ENCODE measurements around the gene AHNAK2.
"Not testable (repeated sequence)": the region's sequence is repeated elsewhere in the genome, so short reads cannot be mapped to it uniquely, and the experiment has no call there.

The AHNAK2 gene

DNA sequence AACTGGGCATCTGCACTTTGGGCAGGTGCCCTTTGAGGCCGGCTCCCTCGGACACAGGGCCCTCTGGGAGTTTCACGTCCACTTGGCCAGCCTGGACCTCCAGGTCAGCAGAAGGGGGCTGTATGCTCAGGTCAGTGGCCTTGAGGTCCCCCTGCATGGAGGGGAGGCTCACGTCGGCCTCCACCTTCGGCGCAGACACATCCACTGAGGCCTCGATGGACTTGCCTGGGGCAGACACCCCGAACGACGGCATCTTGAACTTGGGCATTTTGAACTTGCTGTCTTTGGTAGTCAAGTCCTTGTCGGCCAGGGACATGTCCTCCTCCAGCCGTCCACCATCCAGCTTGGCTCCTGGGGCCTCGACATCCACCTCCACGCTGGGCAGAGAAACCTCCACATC is 27.5 kb downstream of the AHNAK2 start:
- not testable (repeated sequence) for DNase-seq

DNA sequence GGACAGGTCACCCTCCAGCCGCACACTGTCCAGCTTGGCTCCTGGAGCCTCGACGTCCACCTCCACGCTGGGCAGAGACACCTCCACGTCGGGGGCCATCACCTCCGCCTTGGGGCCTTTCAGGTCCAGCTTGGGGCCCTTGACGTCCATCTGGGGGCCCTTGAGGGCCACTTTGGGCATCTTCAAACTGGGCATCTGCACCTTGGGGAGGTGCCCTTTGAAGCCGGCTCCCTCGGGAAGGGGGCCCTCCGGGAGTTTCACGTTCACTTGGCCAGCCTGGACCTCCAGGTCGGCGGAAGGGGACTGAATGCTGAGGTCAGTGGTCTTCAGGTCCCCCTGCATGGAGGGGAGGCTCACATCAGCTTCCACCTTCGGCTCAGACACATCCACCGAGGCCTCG is 28.2 kb downstream of the AHNAK2 start:
- DNase-seq: no peak

DNA sequence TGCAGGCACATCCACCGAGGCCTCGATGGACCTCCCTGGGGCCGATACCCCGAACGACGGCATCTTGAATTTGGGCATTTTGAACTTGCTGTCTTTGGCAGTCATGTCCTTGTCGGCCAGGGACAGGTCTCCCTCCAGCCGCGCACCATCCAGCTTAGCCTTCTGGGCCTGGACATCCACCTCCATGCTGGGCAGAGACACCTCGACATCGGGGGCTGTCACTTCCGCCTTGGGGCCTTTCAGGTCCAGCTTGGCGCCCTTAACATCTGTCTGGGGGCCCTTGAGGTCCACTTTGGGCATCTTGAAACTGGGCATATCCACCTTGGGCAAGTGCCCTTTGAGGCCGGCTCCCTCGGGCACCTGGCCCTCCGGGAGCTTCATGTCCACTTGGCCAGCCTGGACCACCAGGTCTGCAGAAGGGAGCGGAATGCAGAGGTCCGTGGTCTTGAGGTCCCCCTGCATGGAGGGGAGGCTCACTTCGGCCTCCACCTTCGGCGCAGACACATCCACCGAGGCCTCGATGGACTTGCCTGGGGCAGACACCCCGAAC is 28.7 kb downstream of the AHNAK2 start:
- DNase-seq: not testable (repeated sequence)

DNA sequence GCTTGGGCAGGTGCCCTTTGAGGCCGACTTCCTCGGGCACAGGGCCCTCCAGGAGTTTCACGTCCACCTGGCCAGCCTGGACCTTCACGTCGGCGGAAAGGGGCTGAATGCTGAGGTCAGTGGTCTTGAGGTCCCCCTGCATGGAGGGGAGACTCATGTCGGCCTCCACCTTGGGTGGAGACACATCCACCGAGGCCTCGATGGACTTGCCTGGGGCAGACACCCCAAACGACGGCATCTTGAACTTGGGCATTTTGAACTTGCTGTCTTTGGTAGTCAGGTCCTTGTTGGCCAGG is 29.5 kb downstream of the AHNAK2 start:
- no peak for DNase-seq

DNA sequence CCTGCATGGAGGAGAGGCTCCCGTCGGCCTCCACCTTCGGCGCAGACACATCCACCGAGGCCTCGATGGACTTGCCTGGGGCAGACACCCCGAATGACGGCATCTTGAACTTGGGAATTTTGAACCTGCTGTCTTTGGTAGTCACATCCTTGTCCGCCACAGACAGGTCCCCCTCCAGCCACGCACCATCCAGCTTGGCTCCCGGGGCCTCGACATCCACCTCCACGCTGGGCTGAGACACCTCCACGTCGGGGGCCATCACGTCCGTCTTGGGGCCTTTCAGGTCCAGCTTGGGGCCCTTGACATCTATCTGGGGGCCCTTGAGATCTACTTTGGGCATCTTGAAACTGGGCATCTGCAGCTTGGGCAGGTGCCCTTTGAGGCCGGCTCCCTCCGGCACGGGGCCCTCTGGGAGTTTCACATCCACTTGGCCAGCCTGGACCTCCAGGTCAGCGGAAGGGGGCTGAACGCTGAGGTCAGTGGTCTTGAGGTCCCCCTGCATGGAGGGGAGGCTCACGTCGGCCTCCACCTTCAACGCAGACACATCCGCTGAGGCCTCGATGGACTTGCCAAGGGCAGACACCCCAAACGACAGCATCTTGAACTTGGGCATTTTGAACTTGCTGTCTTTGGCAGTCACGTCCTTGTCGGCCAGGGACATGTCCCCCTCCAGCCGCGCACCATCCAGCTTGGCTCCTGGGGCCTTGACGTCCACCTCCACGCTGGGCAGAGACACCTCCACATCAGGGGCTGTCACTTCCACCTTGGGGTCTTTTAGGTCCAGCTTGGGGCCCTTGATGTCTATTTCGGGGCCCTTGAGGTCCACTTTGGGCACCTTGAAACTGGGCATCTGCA is 30.1 kb downstream of the AHNAK2 start:
- DNase-seq: not testable (repeated sequence)

DNA sequence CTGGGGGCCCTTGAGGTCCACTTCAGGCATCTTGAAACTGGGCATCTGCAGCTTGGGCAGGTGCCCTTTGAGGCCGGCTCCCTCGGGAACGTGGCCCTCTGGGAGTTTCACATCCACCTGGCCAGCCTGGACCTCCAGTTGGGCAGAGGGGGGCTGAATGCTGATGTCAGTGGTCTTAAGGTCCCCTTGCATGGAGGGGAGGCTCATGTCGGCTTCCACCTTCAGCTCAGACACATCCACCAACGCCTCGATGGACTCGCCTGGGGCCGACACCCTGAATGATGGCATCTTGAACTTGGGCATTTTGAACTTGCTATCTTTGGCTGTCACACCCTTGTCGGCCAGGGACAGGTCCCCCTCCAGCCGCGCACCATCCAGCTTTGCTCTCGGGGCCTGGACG is 31.0 kb downstream of the AHNAK2 start:
- DNase-seq: not testable (repeated sequence)

DNA sequence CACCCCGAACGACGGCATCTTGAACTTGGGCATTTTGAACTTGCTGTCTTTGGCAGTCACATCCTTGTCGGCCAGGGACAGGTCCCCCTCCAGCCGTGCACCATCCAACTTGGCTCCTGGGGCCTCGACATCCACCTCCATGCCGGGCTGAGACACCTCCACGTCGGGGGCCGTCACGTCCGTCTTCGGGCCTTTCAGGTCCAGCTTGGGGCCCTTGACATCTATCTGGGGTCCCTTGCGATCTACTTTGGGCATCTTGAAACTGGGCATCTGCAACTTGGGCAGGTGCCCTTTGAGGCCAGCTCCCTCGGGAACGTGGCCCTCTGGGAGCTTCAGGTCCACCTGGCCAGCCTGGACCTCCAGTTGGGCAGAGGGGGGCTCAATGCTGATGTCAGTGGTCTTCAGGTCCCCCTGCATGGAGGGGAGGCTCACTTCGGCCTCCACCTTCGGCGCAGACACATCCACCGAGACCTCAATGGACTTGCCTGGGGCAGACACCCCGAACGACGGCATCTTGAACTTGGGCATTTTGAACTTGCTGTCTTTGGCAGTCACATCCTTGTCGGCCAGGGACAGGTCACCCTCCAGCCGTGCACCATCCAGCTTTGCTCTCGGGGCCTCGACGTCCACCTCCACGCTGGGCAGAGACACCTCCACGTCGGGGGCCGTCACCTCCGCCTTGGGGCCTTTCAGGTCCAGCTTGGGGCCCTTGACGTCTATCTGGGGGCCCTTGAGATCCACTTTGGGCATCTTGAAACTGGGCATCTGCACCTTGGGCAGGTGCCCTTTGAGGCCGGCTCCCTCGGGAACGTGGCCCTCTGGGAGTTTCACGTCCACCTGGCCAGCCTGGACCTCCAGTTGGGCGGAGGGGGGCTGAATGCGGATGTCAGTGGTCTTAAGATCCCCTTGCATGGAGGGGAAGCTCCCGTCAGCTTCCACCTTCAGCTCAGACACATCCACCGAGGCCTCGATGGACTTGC is 31.9 kb downstream of the AHNAK2 start:
- not testable (repeated sequence) for DNase-seq

DNA sequence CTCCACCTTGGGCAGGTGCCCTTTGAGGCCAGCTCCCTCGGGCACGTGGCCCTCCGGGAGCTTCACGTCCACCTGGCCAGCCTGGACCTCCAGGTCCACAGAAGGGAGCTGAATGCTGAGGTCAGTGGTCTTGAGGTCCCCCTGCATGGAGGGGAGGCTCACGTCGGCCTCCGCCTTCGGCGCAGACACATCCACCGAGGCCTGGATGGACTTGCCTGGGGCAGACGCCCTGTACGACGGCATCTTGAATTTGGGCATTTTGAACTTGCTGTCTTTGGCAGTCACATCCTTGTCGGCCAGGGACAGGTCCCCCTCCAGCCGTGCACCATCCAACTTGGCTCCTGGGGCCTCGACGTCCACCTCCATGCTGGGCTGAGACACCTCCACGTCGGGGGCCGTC is 32.9 kb downstream of the AHNAK2 start:
- not testable (repeated sequence) for DNase-seq

- DNase-seq: not testable (repeated sequence)
Measured at GRCh38 chr14:104944436-104945205, 33.6 kb downstream of the AHNAK2 start.

DNA sequence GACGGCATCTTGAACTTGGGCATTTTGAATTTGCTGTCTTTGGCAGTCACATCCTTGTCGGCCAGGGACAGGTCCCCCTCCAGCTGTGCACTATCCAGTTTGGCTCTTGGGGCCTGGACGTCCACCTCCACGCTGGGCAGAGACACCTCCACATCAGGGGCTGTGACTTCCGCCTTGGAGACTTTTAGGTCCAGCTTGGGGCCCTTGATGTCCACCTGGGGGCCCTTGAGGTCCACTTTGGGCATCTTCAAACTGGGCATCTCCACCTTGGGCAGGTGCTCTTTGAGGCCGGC is 34.2 kb downstream of the AHNAK2 start:
- not testable (repeated sequence) for DNase-seq

GRCh38 chr14:104943216-104944015 is 34.8 kb downstream of the AHNAK2 start:
- DNase-seq: not testable (repeated sequence)

GRCh38 chr14:104942586-104942985 is 35.6 kb downstream of the AHNAK2 start:
- no peak for DNase-seq

DNA sequence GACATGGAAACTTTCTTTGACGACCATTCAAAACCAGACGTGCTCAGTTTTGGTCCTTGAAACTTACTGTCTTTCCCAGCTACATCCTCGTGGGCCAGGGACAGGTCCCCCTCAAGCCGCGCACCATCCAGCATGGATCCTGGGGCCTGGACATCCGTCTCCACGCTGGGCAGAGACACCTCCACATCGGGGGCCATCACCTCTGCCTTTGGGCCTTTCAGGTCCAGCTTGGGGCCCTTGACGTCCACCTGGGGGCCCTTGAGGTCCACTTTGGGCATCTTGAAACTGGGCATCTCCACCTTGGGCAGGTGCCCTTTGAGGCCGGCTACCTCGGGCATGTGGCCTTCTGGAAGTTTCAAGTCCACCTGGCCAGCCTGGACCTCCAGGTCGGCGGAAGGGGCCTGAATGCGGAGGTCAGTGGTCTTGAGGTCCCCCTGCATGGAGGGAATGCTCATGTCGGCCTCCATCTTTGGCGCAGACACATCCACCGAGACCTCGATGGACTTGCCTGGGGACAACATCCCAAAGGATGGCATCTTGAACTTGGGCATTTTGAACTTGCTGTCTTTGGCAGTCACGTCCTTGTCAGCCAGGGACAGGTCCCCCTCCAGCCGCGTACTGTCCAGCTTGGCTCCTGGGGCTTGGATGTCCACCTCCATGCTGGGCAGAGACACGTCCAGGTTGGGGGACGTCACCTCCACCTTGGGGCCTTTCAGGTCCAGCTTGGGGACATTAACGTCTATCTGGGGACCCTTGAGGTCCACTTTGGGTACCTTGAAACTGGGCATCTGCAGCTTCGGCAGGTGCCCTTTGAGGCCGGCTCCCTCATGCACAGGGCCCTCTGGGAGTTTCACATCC is 36.4 kb downstream of the AHNAK2 start:
- DNase-seq: no peak

GRCh38 chr14:104940526-104941150 is 37.5 kb downstream of the AHNAK2 start:
- no peak for DNase-seq

DNA sequence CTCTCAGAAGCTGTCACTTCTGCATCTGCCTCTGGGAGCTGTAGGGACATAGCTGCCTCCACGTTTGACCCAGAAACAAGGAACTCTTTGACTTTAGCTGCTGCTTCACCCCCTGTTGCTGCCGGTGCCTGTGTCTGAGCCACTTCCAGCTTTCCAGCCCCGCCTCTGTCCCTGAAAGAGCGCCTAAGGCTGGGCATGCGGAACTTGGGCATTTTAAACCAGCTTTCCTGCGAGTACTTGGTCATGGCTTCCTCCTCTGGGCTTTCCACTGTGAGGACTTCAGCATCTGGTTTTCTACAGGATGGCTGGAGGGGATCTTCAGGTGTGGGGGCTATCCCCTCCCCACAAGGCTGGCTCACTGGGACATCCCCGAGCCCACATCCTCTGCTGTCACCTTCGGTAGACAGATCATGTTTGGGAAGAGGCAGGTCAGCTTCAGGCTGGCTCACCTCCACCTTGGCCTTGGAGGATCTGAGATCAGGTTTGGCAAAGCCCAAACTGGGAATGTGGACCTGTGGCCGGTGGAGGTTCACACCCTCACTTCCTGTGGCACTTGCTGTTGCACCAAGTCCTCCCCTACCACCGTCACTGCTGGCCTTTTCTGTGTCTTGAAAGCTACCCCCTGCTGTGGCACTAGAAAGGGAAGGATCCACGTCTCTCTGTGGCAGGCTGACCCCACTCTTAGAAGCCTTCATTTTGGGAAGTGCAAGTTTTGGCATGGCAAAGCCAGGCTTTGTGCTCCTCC is 38.3 kb downstream of the AHNAK2 start:
- DNase-seq: no peak

DNA sequence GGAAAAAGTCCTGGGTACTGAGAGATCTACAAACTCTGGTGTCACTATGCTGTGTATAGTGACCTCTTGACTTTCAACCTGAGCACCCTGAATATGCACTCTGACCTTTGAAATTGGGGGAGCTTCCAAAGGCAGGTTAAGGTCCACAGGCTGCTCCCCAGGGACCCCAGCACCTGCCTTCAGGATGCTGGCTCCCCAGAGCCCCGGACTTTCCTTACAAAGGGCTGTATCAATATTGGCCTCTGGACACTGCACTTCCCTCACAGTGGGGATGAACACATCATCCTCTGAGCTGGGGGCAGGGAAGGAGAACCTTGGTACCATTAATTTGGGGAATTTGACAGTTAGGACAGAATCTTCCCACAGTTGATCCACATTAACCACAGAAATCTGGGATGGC is 39.2 kb downstream of the AHNAK2 start:
- DNase-seq: no peak

DNA sequence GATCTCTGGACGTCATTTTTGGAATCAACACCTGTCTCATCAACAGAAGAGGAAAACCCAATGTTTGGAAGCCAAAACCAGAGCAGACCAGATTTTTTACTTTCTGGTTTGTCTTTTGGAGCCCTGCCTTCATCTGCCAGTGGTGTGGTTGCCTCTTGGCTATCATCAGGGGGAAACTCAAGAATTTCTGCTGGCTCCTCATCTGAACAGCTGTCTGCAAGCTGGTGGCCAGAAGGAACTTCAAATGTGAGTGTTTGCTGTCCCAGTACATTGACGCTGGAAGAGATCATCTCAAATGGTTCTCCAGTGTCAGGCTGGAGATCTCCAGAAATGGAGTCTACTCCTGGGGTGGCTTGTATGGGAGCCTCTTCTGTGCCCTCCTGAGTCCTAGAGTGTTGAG is 39.7 kb downstream of the AHNAK2 start:
- DNase-seq: no peak

DNA sequence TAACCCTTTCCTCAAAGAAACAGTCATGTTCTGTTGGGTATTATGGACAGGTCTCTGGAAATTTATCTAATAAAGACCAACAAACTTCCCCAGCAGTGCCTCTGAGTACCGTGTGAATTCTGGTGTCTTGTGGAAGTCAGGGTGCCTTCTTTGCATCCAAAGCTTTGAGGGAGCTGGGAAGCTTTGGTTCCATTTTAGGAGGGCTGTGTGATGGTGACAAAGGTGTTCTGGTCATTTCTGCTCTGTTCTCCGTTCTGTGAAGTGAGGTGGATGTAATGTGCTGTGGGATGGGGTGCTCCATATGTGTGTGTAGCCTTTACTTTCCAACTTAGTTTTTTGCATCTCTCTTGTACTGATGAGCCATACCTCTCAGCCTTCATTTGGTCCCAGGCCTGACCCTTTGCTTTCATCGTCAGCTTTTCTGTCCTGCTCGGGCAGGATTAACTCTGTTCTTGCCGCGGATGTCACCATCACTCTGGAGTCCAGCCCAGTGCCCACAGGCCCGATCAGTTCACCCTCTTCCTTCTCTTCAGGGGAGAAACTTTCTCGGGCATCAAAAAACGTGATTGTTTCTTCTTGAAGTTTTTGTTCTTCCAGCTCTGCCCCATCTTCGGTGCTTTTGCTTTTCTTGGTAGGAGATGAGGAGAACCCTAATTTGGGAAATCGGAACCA is 40.3 kb downstream of the AHNAK2 start:
- no peak for DNase-seq

- DNase-seq: no peak
Measured at GRCh38 chr14:104937161-104937560, 41.0 kb downstream of the AHNAK2 start.
